T47D (cell line): ENCODE data around the gene SYNGR3.

Source experiments
- DNase-seq, 2 experiments: peaks; one replicate each; pipeline versions ENCODE4 v3.0.0 to v3.0.0-alpha.2; 2011 to 2012; ENCODE audit warnings: low read depth in 1 of 2, low spot score in 1 of 2
- JUND ChIP-seq: IDR thresholded peaks from 2 replicates; pipeline ENCODE4 v1.6.1; 2012; ENCODE audit warnings: low read depth
- in situ Hi-C: cut with HindIII; loops from 2 replicates; pipeline ENCODE4 v1.10.0; 2016; ENCODE audit warnings: low sequenced_read_pairs, low pct_unique_long_range_greater_than_20kb

The SYNGR3 gene

GRCh38 chr16:1997494-1998359 lies 8.0 kb downstream of the SYNGR3 start:
- no peak for DNase-seq
- in situ Hi-C loops = no loop called here
- no peak for TF ChIP-seq JUND

- no peak for TF ChIP-seq JUND
- in situ Hi-C loops = no loop called here
- no peak for DNase-seq
These were observed 8.6 kb downstream of the SYNGR3 start for GRCh38 chr16:1998360-1998835.

GRCh38 chr16:1998852-1999801 lies 9.4 kb downstream of the SYNGR3 start:
- DNase-seq = no peak
- in situ Hi-C loops = no loop called here
- TF ChIP-seq JUND = no peak

- no peak for TF ChIP-seq JUND
- no peak for DNase-seq
- in situ Hi-C loops = no loop called here
These were observed 10.2 kb downstream of the SYNGR3 start for GRCh38 chr16:1999866-2000514.

DNA sequence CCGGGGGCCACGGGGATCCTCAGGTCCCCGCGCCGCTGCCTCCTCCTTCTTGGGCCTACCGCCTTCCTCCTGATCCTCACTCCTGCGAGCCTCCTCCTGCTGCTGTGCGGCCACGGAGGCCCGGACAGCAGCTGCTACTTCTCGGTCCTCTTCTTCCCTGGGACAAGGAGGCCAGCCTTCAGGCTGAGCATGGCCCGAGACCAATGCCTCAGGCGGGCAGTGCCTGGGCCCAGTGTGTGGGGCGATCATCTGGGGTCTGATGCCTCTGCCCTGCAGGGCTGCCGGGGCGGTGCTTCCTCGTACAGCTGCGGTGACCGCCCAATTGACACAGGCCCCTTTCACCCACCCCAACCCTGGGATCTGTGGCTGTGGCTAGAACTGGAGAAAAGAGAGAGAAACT lies 11.3 kb downstream of the SYNGR3 start:
- no peak for DNase-seq
- TF ChIP-seq JUND = no peak
- in situ Hi-C loops = no loop called here

DNA sequence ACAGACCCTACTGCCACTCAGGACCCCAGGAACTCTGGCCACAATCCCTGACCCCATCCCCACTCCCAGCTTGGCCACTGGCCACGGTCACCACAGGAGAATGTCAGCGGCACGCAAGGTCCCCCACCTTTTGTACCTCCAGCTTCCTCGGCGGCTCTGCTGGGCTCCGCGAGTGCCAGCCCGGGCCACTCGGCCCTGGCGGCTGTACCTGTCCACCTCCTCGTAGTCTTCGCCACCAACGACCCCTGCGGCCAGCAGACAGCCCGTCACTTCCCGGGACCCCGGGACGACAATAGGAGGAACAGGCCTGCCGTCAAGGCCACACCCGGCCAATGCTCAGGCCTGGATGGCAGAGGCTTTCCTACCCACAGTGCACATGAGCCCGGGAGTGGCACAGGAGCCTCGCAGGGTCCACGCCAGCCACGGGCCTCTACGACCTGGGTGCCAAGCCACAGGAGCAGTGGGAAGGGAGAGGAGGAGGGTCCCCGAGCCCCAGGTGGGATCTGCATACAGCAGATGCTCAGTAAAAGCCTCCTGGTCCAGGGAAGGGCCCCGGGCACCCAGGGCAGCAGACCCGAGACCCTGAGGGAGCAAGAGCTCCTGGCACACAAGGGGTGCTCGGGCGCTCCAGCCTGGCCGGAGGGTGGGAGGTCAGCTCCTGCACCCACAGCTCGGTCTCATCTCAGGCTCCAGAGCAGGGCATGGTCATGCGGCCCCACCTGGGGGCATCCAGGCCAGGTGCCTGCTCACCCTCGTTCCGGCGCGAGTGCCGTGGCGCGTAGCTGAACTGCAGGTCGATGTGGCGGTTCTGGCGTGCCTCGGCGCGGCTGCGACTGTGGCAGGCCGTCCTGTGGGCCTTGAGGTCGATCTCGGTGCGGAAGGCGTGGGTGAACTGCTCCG lies 11.9 kb downstream of the SYNGR3 start:
- no peak for DNase-seq
- in situ Hi-C loops = no loop called here
- TF ChIP-seq JUND = no peak

- in situ Hi-C loops = no loop called here
- no peak for TF ChIP-seq JUND
- DNase-seq = no peak
These were observed 12.8 kb downstream of the SYNGR3 start for GRCh38 chr16:2002406-2003230.

DNA sequence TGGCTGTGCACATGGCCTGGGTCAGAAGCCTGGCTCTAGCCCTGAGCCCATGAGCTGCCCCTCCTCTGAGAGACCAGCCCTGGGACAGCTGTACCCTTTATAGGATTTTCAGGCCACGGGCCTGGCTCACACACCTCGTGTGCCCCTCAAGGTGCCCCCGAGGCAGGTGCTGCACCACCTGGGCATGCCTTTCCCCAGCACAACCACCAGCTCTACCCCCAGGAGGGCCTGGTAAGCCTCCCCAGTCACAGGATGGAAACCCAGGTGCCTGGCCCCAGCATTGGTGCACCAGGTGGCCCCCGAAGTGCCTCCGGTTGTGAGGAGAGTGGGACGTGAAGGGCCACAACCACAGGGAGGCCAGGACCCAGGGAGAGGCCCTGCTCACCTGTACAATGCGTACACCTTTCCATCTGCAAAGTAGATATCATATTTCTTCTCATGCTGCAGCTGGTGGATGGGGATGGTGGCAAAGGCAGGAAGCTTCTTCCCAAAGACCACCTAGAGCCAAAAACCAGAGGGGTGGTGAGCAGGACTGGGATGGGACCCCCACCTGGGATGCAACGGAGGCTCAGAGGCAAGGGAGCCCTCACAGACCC lies 13.6 kb downstream of the SYNGR3 start:
- no peak for DNase-seq
- in situ Hi-C loops = no loop called here
- TF ChIP-seq JUND = no peak

DNA sequence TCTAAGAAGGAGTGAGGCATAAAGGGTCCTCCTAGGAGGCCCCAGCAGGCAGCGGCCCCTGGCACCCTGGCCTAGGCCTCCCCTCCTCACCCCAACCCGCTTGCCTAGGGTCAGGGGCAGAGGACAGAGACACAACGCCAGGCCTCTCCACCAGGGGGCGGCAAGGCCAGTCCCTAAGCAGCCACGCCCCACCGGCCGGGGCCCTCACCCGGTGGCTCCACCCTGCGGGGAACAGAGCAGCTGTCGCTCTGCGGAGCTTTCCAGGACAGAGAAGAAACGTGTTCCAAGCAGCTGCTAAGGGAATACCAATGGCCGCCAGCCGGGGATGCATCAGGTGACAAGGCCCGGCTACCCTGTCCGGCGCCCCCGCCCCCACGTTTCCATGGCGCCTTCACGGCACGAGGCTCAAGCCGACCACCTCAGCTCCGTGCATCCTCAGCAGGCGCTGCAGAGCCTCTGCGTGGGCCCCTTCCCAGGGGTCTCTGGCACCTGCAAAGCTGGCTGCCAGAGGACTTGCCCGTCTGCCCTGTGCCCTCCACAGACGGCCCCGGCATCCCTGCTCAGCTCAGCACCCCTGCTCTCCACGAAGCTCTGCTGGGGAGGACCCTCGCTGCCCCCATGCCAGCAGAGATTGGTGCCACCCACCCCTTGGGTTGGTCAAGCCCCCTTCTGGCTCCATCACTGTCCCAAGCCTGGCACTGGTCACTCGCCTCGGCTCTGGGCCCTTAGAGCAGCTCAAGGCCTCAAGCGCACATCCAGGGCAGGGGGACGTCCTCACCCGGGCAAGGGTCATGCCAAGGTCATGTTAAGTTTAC lies 14.3 kb downstream of the SYNGR3 start:
- in situ Hi-C loops = no loop called here
- peak; percentile 82 to 92 for DNase-seq
- no peak for TF ChIP-seq JUND
